ENCODE results near the gene IGLL1.
A peak's percentile ranks its signal among the peaks of the same experiment; 100 is the strongest.

- no peak for TF ChIP-seq TAF1 (IDR thresholded peaks at IDR 0.05; ENCODE audit: low read depth, low read length)
- no peak for TF ChIP-seq POLR2AphosphoS5 (IDR thresholded peaks at IDR 0.05; ENCODE audit: low read depth, low read length)
- no peak for TF ChIP-seq POLR2A (IDR thresholded peaks at IDR 0.05; ENCODE audit: low read depth, low read length)
- peak; percentile 83 for TF ChIP-seq SPI1 (IDR thresholded peaks at IDR 0.05; ENCODE audit: low read depth, low read length)
- no peak for TF ChIP-seq PAX5 (IDR thresholded peaks at IDR 0.05; ENCODE audit: insufficient read depth, low read length, severe bottlenecking)
Measured at GRCh38 chr22:23527971-23528740, 51.9 kb downstream of the IGLL1 start.
